Astrocyte of the spinal cord (primary cell): Measurements from ENCODE around the gene CNTN3.

Experiments
- DNase-seq: peaks from one replicate; pipeline ENCODE4 v3.0.0; 2011; ENCODE audit warnings: low read depth, low spot score
- H3K4me3 ChIP-seq: 2 replicates; pipeline ENCODE4 v1.5.1; 2011; ENCODE audit warnings: low read depth, mild to moderate bottlenecking, low read length, moderate library complexity
- CTCF ChIP-seq: IDR thresholded peaks from 2 replicates; pipeline ENCODE4 v1.5.1; 2012; ENCODE audit warnings: low read depth, mild to moderate bottlenecking, low read length, inconsistent platforms
- in situ Hi-C: cut with HindIII; loops from 2 replicates; pipeline ENCODE4 v1.10.0; 2017; ENCODE audit warnings: low sequenced_read_pairs

The CNTN3 gene

DNA sequence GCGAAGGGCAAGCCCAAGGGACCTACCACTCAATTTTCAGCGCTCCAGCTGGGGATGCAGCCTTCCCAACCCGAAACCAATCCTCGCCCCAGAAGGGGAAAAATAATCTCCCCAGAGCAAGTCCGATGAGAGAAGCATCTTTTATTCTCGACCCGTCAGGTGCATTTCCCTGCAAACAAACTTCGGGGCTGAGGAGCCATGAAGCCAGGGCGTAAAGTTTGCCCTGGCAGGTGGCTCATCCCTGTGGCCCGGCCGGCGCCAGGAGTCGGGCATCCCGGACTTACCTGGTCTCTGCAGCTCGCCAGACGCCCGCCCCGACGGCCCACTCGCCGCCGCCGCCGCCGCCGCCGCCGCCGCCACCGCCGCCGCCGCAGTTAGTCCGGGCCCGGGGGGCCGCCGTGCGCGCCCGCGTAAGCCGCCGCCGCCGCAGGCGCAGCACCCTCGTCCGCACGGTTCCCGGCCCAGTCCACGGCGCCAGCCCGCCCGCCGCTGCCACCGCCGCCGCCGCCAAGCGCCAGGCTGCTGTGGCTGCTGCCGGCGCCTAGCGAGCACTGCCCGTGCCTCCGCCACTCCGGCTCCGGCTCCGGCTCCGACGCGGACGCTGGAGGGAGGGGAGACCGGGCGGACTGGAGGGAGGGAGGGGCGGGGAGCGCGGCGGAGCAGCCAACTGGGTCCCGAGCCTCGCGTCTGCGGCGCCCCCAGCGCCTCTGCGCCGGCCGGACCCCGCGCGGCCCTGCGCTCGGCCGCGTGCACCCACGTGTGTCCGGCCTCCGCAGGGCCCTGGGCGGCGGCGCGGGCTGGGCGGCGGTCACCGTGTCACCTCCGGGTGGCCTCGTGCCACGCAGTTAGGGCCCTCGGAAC lies at the start of gene CNTN3:
Gene CNTN3 (minus strand): TSS at position 553 of the 861 bp plus-strand sequence. CDS start 93,547 bp downstream, outside the sequence.
- no peak for TF ChIP-seq CTCF
- DNase-seq = no peak
- in situ Hi-C loops = no loop called here
- no peak within 1 kb of the TSS for H3K4me3 ChIP-seq

DNA sequence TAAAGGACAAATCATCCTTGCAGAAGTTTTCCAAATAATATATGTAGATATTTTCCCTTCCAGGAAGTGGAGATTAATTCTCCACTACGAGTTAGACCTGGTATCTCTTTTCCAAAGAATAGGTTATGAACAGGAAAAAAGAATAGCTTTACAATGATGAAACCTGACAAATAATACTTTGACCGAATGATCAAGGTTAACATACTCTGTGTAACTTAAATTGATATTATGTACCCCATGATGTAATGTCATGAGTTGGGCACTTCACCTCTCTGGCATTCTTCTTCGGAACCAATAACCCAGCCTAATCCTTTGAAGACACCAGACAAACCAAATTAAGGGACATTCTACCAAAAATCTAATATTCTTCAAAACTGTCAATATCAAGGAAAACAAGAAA lies 48.7 kb upstream of the CNTN3 start:
- no peak for DNase-seq
- TF ChIP-seq CTCF = no peak
- in situ Hi-C loops = no loop called here
- H3K4me3 ChIP-seq = no peak overlapping the region

GRCh38 chr3:74661672-74662071 lies 47.2 kb upstream of the CNTN3 start:
- no peak for DNase-seq
- in situ Hi-C loops = no loop called here
- TF ChIP-seq CTCF = no peak
- H3K4me3 ChIP-seq = no peak overlapping the region

DNA sequence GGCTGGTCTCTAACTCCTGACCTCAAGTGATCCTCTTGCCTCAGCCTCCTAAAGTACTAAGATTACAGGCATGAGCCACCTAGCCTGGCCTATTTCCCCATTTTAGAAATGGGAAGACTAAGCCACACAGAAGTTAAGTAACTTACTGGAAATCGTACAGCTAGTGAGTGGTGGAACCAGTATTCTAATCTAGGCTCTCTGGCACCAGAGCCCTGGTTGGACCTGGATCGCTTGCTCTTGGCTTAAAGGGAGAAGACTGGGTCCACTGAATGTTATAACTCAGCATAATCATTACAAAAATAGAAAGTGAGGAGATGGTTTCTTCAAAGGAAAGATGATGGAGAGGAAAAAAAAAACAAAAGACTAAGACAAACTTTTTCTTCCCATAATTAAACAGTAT lies 37.4 kb upstream of the CNTN3 start:
- TF ChIP-seq CTCF = no peak
- DNase-seq = no peak
- in situ Hi-C loops = no loop called here
- H3K4me3 ChIP-seq = no peak overlapping the region

GRCh38 chr3:74651292-74651691 lies 36.8 kb upstream of the CNTN3 start:
- TF ChIP-seq CTCF = no peak
- in situ Hi-C loops = no loop called here
- H3K4me3 ChIP-seq = no peak overlapping the region
- no peak for DNase-seq

GRCh38 chr3:74648107-74648506 lies 33.6 kb upstream of the CNTN3 start:
- no peak for DNase-seq
- no peak for TF ChIP-seq CTCF
- in situ Hi-C loops = no loop called here

More at GRCh38 chr3:74648107-74648506, 33.6 kb upstream of the CNTN3 start:
- no peak overlapping the region for H3K4me3 ChIP-seq
